ENCODE data around the gene AIFM2.

AIFM2 gene

DNA sequence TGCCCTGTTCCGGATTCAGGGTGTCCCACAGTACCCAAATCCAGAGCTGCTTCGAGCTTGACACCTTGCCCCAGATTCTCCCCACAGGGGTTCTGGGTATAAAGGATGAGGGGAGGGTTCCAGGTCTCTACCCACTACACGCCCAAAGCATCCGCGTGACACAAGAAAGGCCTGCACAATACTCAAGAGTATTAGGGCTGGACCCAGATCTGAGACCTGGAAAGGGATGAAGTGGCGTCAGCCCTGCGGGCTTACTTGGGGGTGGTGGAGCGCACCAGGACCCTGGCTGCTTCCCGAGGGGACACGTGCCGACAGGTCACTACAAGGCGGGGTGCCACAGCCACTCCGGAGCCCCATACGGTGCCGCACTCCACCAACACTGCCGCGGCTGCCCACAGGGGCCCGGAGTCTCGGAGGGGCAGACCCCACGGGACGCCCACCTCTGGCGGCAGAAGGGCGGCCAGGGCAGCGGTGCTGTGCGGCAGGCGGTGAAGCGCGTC is 12.6 kb upstream of the AIFM2 start:
- DNase-seq (ENCODE audit: insufficient read length): no peak

DNA sequence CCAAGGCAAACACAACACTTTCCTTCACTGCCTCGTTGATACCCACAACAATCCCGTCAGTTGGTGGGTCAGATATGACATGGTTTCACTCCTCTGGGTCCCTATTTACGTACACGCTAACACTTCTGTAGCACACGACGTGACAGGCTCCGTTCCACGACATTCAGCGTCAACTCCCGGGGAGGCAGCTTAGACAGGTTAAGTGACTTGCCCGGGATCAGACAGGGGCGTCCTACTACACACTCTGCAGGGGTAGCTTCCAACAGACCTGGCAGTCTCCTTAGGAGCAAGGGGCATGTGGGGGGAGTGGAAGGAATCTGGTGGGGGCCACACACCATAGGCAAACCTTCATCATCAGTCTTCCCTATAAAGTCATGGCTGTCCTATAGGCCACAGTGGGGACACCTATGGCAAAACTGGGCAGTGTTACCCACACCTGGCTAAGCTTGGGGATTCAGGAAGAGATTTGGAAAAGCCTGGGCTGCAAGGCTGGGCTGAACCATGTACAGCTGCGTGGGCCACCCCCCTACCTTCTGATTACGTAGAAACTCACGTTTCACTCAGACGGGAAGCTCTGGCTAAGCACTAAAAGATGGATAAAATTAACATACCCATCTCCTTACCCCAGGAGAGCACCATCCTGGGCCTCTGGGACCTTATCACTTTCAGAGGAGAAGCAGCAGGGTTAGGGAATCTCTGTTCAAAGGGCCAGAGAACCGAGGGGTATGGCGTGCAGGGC is 11.9 kb upstream of the AIFM2 start:
- FAIRE-seq (peak; percentile 62), DNase-seq (ENCODE audit: insufficient read length) (no peak)
- no peak for TF ChIP-seq POLR2A (IDR thresholded peaks at IDR 0.05; ENCODE audit: low read depth, low read length)
- no peak for TF ChIP-seq TAF1 (IDR thresholded peaks at IDR 0.05; ENCODE audit: borderline replicate concordance, low read depth, low read length)
- no peak for TF ChIP-seq POLR2AphosphoS5 (IDR thresholded peaks at IDR 0.05; ENCODE audit: low read depth, low read length)

More for the DNA sequence above, 12.6 kb upstream of the AIFM2 start:
- no peak for FAIRE-seq
- TF ChIP-seq POLR2A (IDR thresholded peaks at IDR 0.05; ENCODE audit: low read depth, low read length) (no peak), POLR2AphosphoS5 (IDR thresholded peaks at IDR 0.05; ENCODE audit: low read depth, low read length) (0 out of 2 replicates have a peak, but pooled peaks have one; percentile 0)

DNA sequence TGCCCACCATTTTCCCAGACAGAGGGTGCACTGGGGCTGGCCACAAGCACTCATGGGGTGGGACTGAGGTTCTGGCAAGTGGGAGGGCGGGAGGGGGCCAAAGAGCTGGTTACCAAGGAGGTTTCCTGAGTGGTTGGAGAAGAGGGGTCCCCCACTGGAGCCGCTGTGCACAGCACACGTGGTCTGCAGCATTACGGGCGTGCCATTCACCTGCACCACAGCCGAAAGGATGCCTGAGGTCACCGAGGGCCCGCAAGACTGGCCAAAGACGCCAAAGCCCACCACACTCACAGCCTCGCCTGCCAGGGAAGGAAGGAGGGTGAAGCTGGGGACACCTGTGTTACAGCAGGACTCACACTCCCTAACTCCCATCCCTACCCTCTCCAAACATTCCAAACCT is 9.9 kb upstream of the AIFM2 start:
- TF ChIP-seq TAF1 (IDR thresholded peaks at IDR 0.05; ENCODE audit: borderline replicate concordance, low read depth, low read length) (no peak), POLR2A (IDR thresholded peaks at IDR 0.05; ENCODE audit: low read depth, low read length) (no peak), POLR2AphosphoS5 (IDR thresholded peaks at IDR 0.05; ENCODE audit: low read depth, low read length) (no peak)
- FAIRE-seq: no peak
- DNase-seq (ENCODE audit: insufficient read length): no peak

DNA sequence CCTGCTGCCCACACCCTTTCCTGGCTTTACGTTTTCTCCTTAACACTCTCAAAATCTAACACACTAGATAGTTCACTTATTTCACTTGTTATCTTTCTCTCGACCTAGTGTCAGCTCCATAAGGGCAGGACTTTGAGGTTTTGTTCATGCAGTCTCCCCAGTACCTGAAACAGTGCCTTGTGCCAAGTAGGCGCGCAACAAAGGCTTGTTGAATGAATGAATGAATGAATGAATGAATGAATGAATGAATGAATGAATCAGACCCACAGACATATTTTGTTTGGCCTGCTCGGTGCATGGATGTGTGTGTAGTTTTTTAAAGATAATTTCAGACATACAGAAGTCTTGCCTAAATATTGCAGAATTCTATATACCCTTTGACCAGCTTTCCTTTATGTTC is 7.7 kb upstream of the AIFM2 start:
- TF ChIP-seq POLR2A (IDR thresholded peaks at IDR 0.05; ENCODE audit: low read depth, low read length): no peak
- no peak for TF ChIP-seq TAF1 (IDR thresholded peaks at IDR 0.05; ENCODE audit: borderline replicate concordance, low read depth, low read length)
- no peak for TF ChIP-seq POLR2AphosphoS5 (IDR thresholded peaks at IDR 0.05; ENCODE audit: low read depth, low read length)
- DNase-seq (ENCODE audit: insufficient read length): no peak
- FAIRE-seq: no peak

DNA sequence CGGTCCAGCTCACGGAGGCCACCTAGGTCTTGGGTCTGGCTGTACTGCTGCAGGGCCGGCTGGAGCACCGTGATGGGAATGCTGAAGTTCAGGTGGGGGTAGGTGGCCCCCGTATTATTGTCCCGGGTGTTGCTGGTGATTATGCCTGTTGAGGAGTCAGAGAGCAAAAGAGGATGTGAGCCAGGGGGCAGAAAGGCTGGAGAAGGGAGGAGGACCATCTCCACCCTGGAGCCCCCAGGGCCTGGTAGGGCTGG is 7.3 kb upstream of the AIFM2 start:
- DNase-seq (ENCODE audit: insufficient read length): no peak
- no peak for FAIRE-seq
- no peak for TF ChIP-seq POLR2AphosphoS5 (IDR thresholded peaks at IDR 0.05; ENCODE audit: low read depth, low read length)
- no peak for TF ChIP-seq POLR2A (IDR thresholded peaks at IDR 0.05; ENCODE audit: low read depth, low read length)
- no peak for TF ChIP-seq TAF1 (IDR thresholded peaks at IDR 0.05; ENCODE audit: borderline replicate concordance, low read depth, low read length)

DNA sequence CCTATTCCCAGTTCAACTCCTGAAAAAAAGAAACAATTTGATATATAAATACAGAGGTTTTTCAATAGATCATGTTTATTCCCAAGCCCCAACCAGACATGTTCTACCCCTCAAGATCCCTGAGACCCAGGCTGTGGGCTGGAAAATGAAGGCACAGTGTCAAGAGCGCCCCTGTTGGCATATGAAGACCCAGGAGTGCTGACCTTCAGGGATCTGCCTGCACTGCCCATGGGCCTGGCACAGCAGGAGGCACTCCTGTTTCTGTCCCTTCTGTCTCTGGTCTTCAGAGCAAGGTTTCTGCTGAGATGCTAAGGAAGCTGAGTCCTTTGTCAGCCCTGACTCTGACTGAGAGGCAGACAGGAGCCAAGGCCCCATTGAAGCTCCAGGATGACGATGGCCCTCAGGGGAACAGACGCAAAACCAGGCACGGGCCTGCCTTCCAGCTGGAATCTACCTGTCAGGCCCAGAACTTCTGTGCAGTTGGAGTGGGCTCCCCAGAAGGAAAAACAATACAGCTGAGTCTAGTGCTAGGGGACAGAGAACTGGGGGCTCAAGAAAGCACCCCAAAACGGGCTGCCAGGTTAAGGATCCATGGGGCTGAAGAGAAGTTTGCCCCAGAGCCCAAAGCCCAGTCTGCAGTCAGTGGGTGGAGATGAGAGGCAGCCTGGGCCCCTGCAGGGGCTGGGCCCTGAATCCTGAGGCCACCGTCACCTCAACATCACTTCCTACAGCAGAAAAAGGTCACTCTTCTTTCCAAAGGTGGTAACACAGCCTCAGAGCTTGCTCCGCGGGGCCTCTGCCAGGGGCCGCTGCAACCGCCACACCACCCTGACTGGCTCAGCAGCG is 6.7 kb upstream of the AIFM2 start:
- DNase-seq (ENCODE audit: insufficient read length) (no peak), FAIRE-seq (no peak)
- TF ChIP-seq POLR2AphosphoS5 (IDR thresholded peaks at IDR 0.05; ENCODE audit: low read depth, low read length): no peak
- TF ChIP-seq TAF1 (IDR thresholded peaks at IDR 0.05; ENCODE audit: borderline replicate concordance, low read depth, low read length): no peak
- no peak for TF ChIP-seq POLR2A (IDR thresholded peaks at IDR 0.05; ENCODE audit: low read depth, low read length)

DNA sequence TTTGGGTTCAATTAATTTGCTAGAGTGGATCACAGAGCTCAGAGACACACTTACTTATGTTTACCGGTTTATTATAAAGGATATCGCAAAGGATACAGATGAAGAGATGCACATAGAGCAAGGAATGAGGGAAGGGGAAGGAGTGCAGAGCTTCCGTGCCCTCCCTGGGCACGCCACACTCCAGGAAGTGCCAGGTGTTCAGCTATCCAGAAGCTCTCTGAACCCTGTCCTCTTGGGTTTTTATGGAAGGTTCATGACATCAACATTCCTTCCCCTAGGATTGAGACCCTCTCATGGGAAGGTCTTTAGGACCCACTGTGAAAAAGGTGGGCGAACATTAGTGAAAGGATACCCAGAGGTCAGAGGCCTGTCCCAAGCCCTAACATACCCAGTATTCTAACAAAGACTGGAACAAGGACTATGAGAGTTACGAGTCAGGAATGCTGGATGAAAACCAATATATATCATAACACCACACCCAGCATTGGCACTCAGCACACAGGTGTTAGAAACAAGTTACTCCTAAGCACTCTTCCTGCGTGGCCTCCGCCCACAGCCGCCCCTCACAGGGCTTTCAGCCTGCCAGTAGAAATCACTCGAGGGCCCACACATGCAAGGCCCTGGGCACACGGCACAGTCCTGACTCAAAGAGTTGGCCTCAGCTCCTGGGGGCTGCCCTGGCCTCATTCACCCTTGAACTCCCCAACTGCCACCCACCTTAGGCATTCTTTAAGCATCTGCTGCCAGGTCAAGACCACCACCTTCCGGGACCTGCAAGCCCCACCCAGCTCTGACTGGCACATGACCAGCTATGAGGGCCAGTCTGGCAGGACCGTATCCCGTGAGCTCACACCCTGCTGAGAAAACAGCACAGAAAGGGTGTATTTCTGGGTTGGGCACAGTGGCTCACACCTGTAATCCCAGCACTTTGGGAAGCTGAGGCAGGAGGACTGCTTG is 5.6 kb upstream of the AIFM2 start:
- DNase-seq (ENCODE audit: insufficient read length): no peak
- TF ChIP-seq TAF1 (IDR thresholded peaks at IDR 0.05; ENCODE audit: borderline replicate concordance, low read depth, low read length): no peak
- TF ChIP-seq POLR2A (IDR thresholded peaks at IDR 0.05; ENCODE audit: low read depth, low read length): no peak
- no peak for TF ChIP-seq POLR2AphosphoS5 (IDR thresholded peaks at IDR 0.05; ENCODE audit: low read depth, low read length)
- FAIRE-seq: no peak

DNA sequence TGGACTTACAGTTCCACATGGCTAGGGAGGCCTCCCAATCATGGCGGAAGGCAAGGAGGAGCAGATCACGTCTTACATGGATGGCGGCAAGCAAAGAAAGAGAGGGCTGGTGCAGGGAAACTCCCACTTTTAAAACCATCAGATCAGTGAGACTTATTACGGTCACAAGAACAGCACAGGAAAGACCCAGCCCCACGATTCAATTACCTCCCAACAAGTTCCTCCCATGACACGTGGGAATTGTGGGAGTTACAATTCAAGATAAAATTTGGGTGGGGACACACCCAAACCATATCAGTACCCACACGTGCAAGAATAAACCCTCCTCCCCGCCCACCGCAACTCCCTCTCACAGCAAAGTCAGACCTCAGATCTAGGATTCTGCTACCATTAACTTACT is 4.5 kb upstream of the AIFM2 start:
- DNase-seq (ENCODE audit: insufficient read length) (no peak), FAIRE-seq (no peak)
- TF ChIP-seq POLR2AphosphoS5 (IDR thresholded peaks at IDR 0.05; ENCODE audit: low read depth, low read length) (no peak), TAF1 (IDR thresholded peaks at IDR 0.05; ENCODE audit: borderline replicate concordance, low read depth, low read length) (no peak), POLR2A (IDR thresholded peaks at IDR 0.05; ENCODE audit: low read depth, low read length) (no peak)

DNA sequence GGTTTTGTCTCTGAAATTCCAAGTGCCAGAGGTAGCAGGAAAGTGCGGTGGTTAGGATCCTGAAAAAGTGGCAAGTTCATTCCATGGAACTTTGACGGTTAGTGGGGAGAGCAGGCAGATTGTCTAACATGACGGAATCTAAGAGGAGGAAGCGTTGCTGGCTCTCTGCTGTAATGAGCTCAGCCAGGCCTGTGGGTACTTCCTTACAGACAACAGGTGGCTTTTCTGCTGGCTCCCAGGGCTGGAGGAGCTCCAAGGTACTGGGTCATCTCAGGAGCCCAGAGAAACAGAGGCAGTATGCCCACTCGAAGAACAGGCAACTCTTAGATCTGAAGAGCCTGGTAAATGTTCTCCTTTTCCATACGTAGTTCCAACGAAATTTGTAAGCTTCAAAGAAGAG is 3.1 kb upstream of the AIFM2 start:
- FAIRE-seq: no peak
- no peak for TF ChIP-seq POLR2A (IDR thresholded peaks at IDR 0.05; ENCODE audit: low read depth, low read length)
- no peak for TF ChIP-seq TAF1 (IDR thresholded peaks at IDR 0.05; ENCODE audit: borderline replicate concordance, low read depth, low read length)
- TF ChIP-seq POLR2AphosphoS5 (IDR thresholded peaks at IDR 0.05; ENCODE audit: low read depth, low read length): no peak
- no peak for DNase-seq (ENCODE audit: insufficient read length)

DNA sequence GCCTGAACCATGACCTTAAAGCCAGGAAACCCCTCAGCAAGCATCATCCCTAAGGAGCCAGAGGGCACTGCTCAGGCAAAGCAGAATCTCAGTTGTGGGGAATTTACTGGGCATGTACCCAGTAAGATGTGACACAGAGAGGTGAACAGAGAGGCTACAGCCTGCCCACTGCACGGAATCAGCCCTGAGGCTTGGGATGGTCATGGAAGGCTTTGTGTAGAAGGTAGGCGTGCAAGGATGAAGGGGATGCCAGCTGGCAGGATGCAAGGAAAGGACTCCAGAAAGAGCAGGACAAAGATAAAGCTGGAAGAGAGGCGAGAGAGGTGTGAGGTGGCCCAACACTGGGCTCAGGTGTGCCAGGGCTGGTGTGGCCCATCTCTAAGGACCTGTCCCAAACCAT is 2.4 kb upstream of the AIFM2 start:
- TF ChIP-seq POLR2AphosphoS5 (IDR thresholded peaks at IDR 0.05; ENCODE audit: low read depth, low read length) (no peak), POLR2A (IDR thresholded peaks at IDR 0.05; ENCODE audit: low read depth, low read length) (no peak)
- DNase-seq (ENCODE audit: insufficient read length): no peak
- FAIRE-seq: no peak

DNA sequence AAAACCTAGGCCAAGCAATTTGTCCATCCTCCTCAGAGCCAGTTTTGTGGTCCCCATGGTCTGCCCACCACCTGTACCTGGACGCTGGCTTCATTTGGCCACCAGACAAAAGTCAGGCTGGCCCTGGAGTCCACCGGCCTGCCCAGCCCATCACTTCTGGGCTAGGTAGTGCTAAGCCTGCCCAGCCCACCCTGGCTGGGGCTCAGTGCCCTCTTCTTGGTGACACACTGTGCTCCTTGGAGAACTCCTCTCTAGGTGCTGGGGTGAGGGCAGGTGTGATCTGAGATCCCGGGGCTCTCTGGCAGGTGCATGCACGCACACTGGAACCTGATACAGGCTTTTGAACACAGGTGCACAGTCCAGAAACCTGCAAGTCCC is 1.1 kb downstream of the AIFM2 start:
- DNase-seq (ENCODE audit: insufficient read length): no peak
- FAIRE-seq: no peak
- no peak for TF ChIP-seq TAF1 (IDR thresholded peaks at IDR 0.05; ENCODE audit: borderline replicate concordance, low read depth, low read length)
- TF ChIP-seq POLR2AphosphoS5 (IDR thresholded peaks at IDR 0.05; ENCODE audit: low read depth, low read length): no peak
- no peak for TF ChIP-seq POLR2A (IDR thresholded peaks at IDR 0.05; ENCODE audit: low read depth, low read length)
